A549 (cell line): Measurements from ENCODE around the gene OGFOD1. TPM values are rescaled to one million over a fixed set of nuclear protein-coding genes. Genes with fewer than 3 reads are reported as not detected.
"Not testable (repeated sequence)": the region's sequence is repeated elsewhere in the genome, so short reads cannot be mapped to it uniquely, and the experiment has no call there.

Source experiments
- ATAC-seq, 2 experiments: fragments of 200-7000 bp in 1 of 2; fragments of >200 bp in 1 of 2; cut with Nextera tagmentation in 1 of 2; cut with Tn5 transposase in 1 of 2; 3 replicates each; pipeline versions ENCODE4 v1.8.0 to v1.9.1; 2018 to 2020; ENCODE audit warnings: mild to moderate bottlenecking in 1 of 2, moderate library complexity in 1 of 2
- CTCF ChIA-PET: fragments of 300-600 bp; sonication (Branson Sonifier 250); formaldehyde crosslinking; extraction: SDS; loops from one replicate; lab custom pipeline; 2021; ENCODE audit warnings: antibody characterized with exemption, inconsistent platforms; lab: Yijun Ruan, JAX
- POLR2A ChIA-PET: fragments of 350-600 bp; formaldehyde crosslinking; extraction: SDS; loops from one replicate; lab custom pipeline; 2021; ENCODE audit warnings: antibody characterized with exemption, inconsistent platforms; lab: Yijun Ruan, JAX
- DNase-seq, 2 experiments: peaks; one replicate each; pipeline versions ENCODE4 v3.0.0 to v3.0.0-alpha.2; 2011 to 2016; ENCODE audit warnings: low read depth in 1 of 2, low spot score in 1 of 2
- FAIRE-seq: peaks from 2 replicates; lab custom pipeline; 2011; peaks lifted over from hg19 to GRCh38; lab: Jason Lieb, UNC
- H3K27ac ChIP-seq, 2 experiments: fragments of >200 bp; sonication (Bioruptor Twin); formaldehyde crosslinking; 3 replicates each; pipeline ENCODE4 v1.5.1; 2016 to 2017
- H3K4me1 ChIP-seq: fragments of >200 bp; sonication (Bioruptor Twin); formaldehyde crosslinking; 3 replicates; pipeline ENCODE4 v1.6.1; 2016
- H3K4me2 ChIP-seq: fragments of >200 bp; sonication (Bioruptor Twin); formaldehyde crosslinking; 3 replicates; pipeline ENCODE4 v1.6.1; 2016
- H3K4me3 ChIP-seq: fragments of >200 bp; sonication (Bioruptor Twin); formaldehyde crosslinking; 3 replicates; pipeline ENCODE4 v1.5.1; 2016
- H3K9me3 ChIP-seq: fragments of >200 bp; sonication (Bioruptor Twin); formaldehyde crosslinking; 3 replicates; pipeline ENCODE4 v1.6.1; 2016
- CBX8 ChIP-seq: fragments of 200-600 bp; sonication (generic); IDR thresholded peaks from 2 replicates; pipeline ENCODE4 v1.6.1; 2016
- CEBPB ChIP-seq, 2 experiments: fragments of >200 bp in 1 of 2; sonication (Bioruptor Twin) in 1 of 2; formaldehyde crosslinking in 1 of 2; IDR thresholded peaks; 2 replicates each; pipeline ENCODE4 v1.6.1; 2012 to 2016
- CHD2 ChIP-seq: fragments of 150-350 bp; IDR thresholded peaks from 2 replicates; pipeline ENCODE4 v1.6.1; 2014; ENCODE audit warnings: low read length; ENCODE audit not compliant: partially characterized antibody
- EHF ChIP-seq: fragments of 250-450 bp; sonication (Bioruptor Pico); IDR thresholded peaks from 2 replicates; pipeline ENCODE4 v1.5.0; 2020; ENCODE audit warnings: mild to moderate bottlenecking
- EP300 ChIP-seq, 2 experiments: fragments of >200 bp; sonication (Bioruptor Twin); formaldehyde crosslinking; IDR thresholded peaks; 2 replicates in 1 of 2; 3 replicates in 1 of 2; pipeline ENCODE4 v1.6.1; 2016 to 2017
- FOSB ChIP-seq: fragments of 250-450 bp; sonication (Bioruptor Pico); IDR thresholded peaks from 2 replicates; pipeline ENCODE4 v1.5.0; 2020; ENCODE audit warnings: mild to moderate bottlenecking, moderate library complexity
- GATA3 ChIP-seq: IDR thresholded peaks from 2 replicates; pipeline ENCODE4 v1.6.1; 2012; ENCODE audit warnings: borderline replicate concordance
- HDAC2 ChIP-seq: fragments of 200-600 bp; sonication (generic); IDR thresholded peaks from 2 replicates; pipeline ENCODE4 v1.6.1; 2016
- KDM5A ChIP-seq: fragments of 200-600 bp; sonication (generic); IDR thresholded peaks from 2 replicates; pipeline ENCODE4 v1.6.1; 2016; ENCODE audit warnings: antibody characterized with exemption, mild to moderate bottlenecking
- MAZ ChIP-seq: fragments of 150-350 bp; IDR thresholded peaks from 2 replicates; pipeline ENCODE4 v1.6.1; 2014; ENCODE audit warnings: antibody characterized with exemption, low read depth, low read length, borderline replicate concordance
- RAD21 ChIP-seq, 2 experiments: fragments of >200 bp in 1 of 2; sonication (Bioruptor Twin) in 1 of 2; formaldehyde crosslinking in 1 of 2; IDR thresholded peaks in 1 of 2; conservative IDR thresholded peaks in 1 of 2; 2 replicates in 1 of 2; 3 replicates in 1 of 2; pipeline ENCODE4 v1.6.1; 2012 to 2018; ENCODE audit warnings: inconsistent platforms in 1 of 2
- RARB ChIP-seq: fragments of 250-450 bp; sonication (Bioruptor Pico); IDR thresholded peaks from 2 replicates; pipeline ENCODE4 v1.8.0; 2021; ENCODE audit warnings: mild to moderate bottlenecking, moderate library complexity
- RCOR1 ChIP-seq: fragments of 150-350 bp; IDR thresholded peaks from 2 replicates; pipeline ENCODE4 v1.6.1; 2014; ENCODE audit warnings: antibody characterized with exemption, low read length, low read depth
- RNF2 ChIP-seq: fragments of 200-600 bp; sonication (generic); IDR thresholded peaks from 2 replicates; pipeline ENCODE4 v1.6.1; 2016; ENCODE audit warnings: low read depth, mild to moderate bottlenecking, antibody characterized with exemption, moderate library complexity, borderline replicate concordance
- TFCP2L1 ChIP-seq: fragments of 250-450 bp; sonication (Bioruptor Pico); IDR thresholded peaks from 2 replicates; pipeline ENCODE4 v1.5.0; 2021; ENCODE audit warnings: mild to moderate bottlenecking
- WGBS: methylation state at CpG from one replicate; pipeline ENCODE4 v1.1.6; 2017; ENCODE audit errors: missing lambda C conversion rate; 5-methylcytosine and 5-hydroxymethylcytosine counted together
- polyA plus RNA-seq, 4 experiments: library from polyadenylated mRNA; depleted of rRNA in 3 of 4; stranded (reverse); fragments of >200 nt; fragmentation: RNase III in 1 of 4; extraction: RNeasy Plus Mini Kit Qiagen cat#74134 plus additional on column Dnase treatment in 1 of 4; gene quantifications; 2 replicates in 3 of 4; 3 replicates in 1 of 4; pipeline ENCODE4 v1.2.3, GENCODE V29; 2011 to 2017
- TF ChIP-seq, protein P1 (sequence below): fragments of 150-350 bp; IDR thresholded peaks from 2 replicates; pipeline ENCODE4 v1.6.1; 2014; ENCODE audit warnings: low read depth, mild to moderate bottlenecking, low read length
- TF ChIP-seq, protein P2 (sequence below): fragments of >200 bp; sonication (Bioruptor Twin); formaldehyde crosslinking; IDR thresholded peaks from 3 replicates; pipeline ENCODE4 v1.6.1; 2016
- TF ChIP-seq, protein P3 (sequence below): IDR thresholded peaks from 2 replicates; pipeline ENCODE4 v1.6.1; 2012
- TF ChIP-seq, protein P4 (sequence below): fragments of 450-650 bp; IDR thresholded peaks from 2 replicates; pipeline ENCODE4 v1.6.1; 2014; ENCODE audit warnings: antibody characterized with exemption
- TF ChIP-seq, protein P5 (sequence below): IDR thresholded peaks from 2 replicates; pipeline ENCODE4 v1.6.1; 2012; ENCODE audit warnings: low read depth, borderline replicate concordance

Gene OGFOD1
- polyA plus RNA-seq, 2 of the 4 experiments (the other 2 are of a cell fraction): 71.6 to 94.1 TPM

DNA sequence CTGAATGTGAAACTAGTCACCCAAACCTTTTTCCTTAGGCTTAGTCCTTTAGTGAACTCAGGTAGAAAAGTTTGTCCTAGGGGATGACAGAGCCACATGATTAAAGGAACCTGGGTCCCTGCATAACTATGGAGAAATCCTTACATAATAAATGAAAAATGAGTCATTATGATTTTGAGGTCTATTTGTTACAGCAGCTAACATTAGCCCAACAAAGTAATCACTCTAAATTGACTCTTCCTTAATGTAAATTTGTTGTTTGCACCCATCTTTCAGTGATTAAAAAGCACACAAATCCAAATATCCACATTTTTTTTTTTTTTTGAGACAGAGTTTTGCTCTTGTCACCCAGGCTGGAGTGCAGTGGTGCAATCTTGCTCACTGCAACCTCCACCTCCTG lies 32.0 kb downstream of the OGFOD1 start:
- FAIRE-seq (no peak), DNase-seq (no peak), ATAC-seq (no peak)
- ChIA-PET POLR2A (interaction anchor here (0.7 kb wide), 1 partner anchor 42 kb away, joined by 6 read pairs; no protein-coding TSS in a partner anchor), CTCF (interaction anchor here (0.7 to 2.7 kb wide), 2 partner anchors 46 to 219 kb away, joined by 3 to 11 read pairs; no protein-coding TSS in a partner anchor)
- Histone ChIP-seq H3K4me3 (no peak overlapping the region), H3K9me3 (no peaks in the 10 kb centered on the region), H3K4me1 (peaks cover 6% of the 10 kb centered on the region; the same call in 2 of the 3 replicates), H3K4me2 (no peak overlapping the region), H3K27ac (no peak overlapping the region)
- no peak for TF ChIP-seq EP300 (IDR thresholded peaks at IDR 0.05)
- TF ChIP-seq TFCP2L1 (CRISPR knock-in tag): no peak
- no peak for TF ChIP-seq CBX8
- no peak for TF ChIP-seq CHD2
- TF ChIP-seq HDAC2: no peak
- TF ChIP-seq CEBPB (IDR thresholded peaks at IDR 0.05): no peak
- no peak for TF ChIP-seq RARB (CRISPR knock-in tag)
- TF ChIP-seq KDM5A: no peak
- TF ChIP-seq, protein P1, sequence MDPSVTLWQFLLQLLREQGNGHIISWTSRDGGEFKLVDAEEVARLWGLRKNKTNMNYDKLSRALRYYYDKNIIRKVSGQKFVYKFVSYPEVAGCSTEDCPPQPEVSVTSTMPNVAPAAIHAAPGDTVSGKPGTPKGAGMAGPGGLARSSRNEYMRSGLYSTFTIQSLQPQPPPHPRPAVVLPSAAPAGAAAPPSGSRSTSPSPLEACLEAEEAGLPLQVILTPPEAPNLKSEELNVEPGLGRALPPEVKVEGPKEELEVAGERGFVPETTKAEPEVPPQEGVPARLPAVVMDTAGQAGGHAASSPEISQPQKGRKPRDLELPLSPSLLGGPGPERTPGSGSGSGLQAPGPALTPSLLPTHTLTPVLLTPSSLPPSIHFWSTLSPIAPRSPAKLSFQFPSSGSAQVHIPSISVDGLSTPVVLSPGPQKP: no peak
- TF ChIP-seq RNF2: no peak
- no peak for TF ChIP-seq FOSB
- no peak for TF ChIP-seq GATA3
- TF ChIP-seq, protein P2, sequence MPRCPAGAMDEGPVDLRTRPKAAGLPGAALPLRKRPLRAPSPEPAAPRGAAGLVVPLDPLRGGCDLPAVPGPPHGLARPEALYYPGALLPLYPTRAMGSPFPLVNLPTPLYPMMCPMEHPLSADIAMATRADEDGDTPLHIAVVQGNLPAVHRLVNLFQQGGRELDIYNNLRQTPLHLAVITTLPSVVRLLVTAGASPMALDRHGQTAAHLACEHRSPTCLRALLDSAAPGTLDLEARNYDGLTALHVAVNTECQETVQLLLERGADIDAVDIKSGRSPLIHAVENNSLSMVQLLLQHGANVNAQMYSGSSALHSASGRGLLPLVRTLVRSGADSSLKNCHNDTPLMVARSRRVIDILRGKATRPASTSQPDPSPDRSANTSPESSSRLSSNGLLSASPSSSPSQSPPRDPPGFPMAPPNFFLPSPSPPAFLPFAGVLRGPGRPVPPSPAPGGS: no peak
- TF ChIP-seq MAZ: no peak
- TF ChIP-seq, protein P3, sequence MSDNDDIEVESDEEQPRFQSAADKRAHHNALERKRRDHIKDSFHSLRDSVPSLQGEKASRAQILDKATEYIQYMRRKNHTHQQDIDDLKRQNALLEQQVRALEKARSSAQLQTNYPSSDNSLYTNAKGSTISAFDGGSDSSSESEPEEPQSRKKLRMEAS: no peak
- TF ChIP-seq, protein P4, sequence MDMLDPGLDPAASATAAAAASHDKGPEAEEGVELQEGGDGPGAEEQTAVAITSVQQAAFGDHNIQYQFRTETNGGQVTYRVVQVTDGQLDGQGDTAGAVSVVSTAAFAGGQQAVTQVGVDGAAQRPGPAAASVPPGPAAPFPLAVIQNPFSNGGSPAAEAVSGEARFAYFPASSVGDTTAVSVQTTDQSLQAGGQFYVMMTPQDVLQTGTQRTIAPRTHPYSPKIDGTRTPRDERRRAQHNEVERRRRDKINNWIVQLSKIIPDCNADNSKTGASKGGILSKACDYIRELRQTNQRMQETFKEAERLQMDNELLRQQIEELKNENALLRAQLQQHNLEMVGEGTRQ: no peak

DNA sequence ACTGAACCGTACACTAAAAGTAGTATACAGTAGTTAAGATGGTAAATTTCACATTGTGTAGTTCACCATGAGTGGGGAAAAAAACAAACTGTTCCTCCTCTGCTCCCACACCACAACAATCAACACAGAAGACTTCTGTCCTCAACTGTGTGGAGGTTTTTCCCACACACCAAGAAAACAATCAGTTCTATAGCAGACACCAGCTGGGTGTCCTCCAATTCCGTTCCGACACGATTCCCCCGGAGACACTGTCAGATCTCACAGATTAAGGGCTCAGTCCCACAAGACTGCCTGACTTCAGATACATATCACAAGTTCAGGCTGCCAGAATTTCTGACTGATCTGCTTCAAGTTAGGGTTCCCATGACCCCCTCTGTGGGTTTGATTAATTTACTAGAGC lies 36.7 kb downstream of the OGFOD1 start:
- Histone ChIP-seq H3K9me3 (no peaks in the 10 kb centered on the region), H3K4me3 (no peak overlapping the region), H3K4me2 (no peak overlapping the region), H3K4me1 (no peaks in the 10 kb centered on the region), H3K27ac (no peak overlapping the region)
- TF ChIP-seq RCOR1 (no peak), CEBPB (IDR thresholded peaks at IDR 0.05) (no peak), EHF (CRISPR knock-in tag) (no peak), RAD21 (conservative IDR thresholded peaks at IDR 0.05 in 1 of 2, IDR thresholded peaks at IDR 0.05 in 1 of 2) (no peak), TFCP2L1 (CRISPR knock-in tag) (no peak)
- TF ChIP-seq, protein P5, sequence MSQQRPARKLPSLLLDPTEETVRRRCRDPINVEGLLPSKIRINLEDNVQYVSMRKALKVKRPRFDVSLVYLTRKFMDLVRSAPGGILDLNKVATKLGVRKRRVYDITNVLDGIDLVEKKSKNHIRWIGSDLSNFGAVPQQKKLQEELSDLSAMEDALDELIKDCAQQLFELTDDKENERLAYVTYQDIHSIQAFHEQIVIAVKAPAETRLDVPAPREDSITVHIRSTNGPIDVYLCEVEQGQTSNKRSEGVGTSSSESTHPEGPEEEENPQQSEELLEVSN: no peak
- POLR2A ChIA-PET: no interaction called here
- DNase-seq (no peak), FAIRE-seq (no peak), ATAC-seq (no peak)
- CTCF ChIA-PET: interaction anchor here (1.0 to 1.6 kb wide), 3 partner anchors 10 to 26 kb away, joined by 4 to 5 read pairs (median 5); no protein-coding TSS in a partner anchor
- 93% methylated on average over 5 of the region's 5 CpGs for WGBS

DNA sequence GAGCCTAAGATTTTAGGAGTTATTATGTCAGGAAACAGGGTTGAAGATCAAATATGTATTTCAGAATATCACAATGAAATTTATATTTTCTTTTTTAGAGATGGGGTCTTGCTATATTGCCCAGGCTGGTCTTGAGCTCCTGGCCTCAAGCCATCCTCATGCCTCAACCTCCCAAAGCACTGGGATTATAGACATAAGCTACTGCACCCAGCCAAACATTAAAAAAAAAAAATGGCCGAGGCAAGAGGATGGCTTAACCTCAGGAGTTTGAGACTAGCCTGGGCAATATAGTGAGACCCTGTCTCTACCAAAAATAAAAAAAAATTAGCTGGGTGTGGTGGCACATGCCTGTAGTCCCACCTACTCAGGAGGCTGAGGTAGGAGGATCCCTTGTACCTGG lies 37.5 kb downstream of the OGFOD1 start:
- H3K4me1 ChIP-seq, H3K9me3 ChIP-seq, H3K27ac ChIP-seq, ATAC-seq, H3K4me2 ChIP-seq, DNase-seq, FAIRE-seq, POLR2A ChIA-PET, H3K4me3 ChIP-seq: not testable (repeated sequence)
- 89% methylated on average over 1 of the region's 1 CpG for WGBS
- CTCF ChIA-PET: interaction anchor here (1.6 kb wide), 1 partner anchor 11 kb away, joined by 5 read pairs; no protein-coding TSS in a partner anchor
